Activated naive CD8-positive, alpha-beta T cell treated with anti-CD3 and anti-CD28 coated beads for 36 hours (primary cell): ENCODE data around the gene ZNF575. TPM values are rescaled to one million over a fixed set of nuclear protein-coding genes. Genes with fewer than 3 reads are reported as not detected.

Experiments used
- total RNA-seq, 2 experiments: library from RNA; stranded (reverse); gene quantifications; one replicate each; pipeline ENCODE4 v1.2.3, GENCODE V29; 2021

Gene ZNF575
- total RNA-seq, 2 experiments from 2014 or later: 2.0 to 2.2 TPM

Other genes starting within 250 kb of the ZNF575 start
- gene CD177, start 179.5 kb upstream of the ZNF575 start, total RNA-seq: not detected
- gene TEX101, start 118.3 kb upstream of the ZNF575 start, total RNA-seq: not detected
- 1 to 10 TPM; 5.2 to 5.3 TPM for gene LYPD3, start 67.6 kb upstream of the ZNF575 start, total RNA-seq
- 10 to 100 TPM; 12.7 to 13.1 TPM for gene PHLDB3, start 28.4 kb upstream of the ZNF575 start, total RNA-seq
- 10 to 100 TPM; 41.5 to 44.8 TPM for gene ETHE1, start 6.0 kb upstream of the ZNF575 start, total RNA-seq
- 10 to 100 TPM; 35.4 to 36.8 TPM for gene XRCC1, start 42.3 kb downstream of the ZNF575 start, total RNA-seq
- 10 to 100 TPM; 14.3 to 16.8 TPM for gene PINLYP, start 42.6 kb downstream of the ZNF575 start, total RNA-seq
- gene IRGQ, start 62.9 kb downstream of the ZNF575 start, total RNA-seq: 10 to 100 TPM; 19.8 to 24.6 TPM
- gene ZNF576, start 63.4 kb downstream of the ZNF575 start, total RNA-seq: 10 to 100 TPM; 11.7 to 14.9 TPM
- under 1 TPM; 0.54 to 0.60 TPM for gene SRRM5, start 78.9 kb downstream of the ZNF575 start, total RNA-seq
- gene ZNF428, start 86.4 kb downstream of the ZNF575 start, total RNA-seq: 10 to 100 TPM; 16.8 to 19.7 TPM
- under 1 TPM; 0.26 to 0.29 TPM for gene CADM4, start 106.7 kb downstream of the ZNF575 start, total RNA-seq
- gene PLAUR, start 137.0 kb downstream of the ZNF575 start, total RNA-seq: 1 to 10 TPM; 6.5 to 7.6 TPM
- gene IRGC, start 182.9 kb downstream of the ZNF575 start, total RNA-seq: not detected
- 10 to 100 TPM; 55.7 to 58.1 TPM for gene SMG9, start 221.8 kb downstream of the ZNF575 start, total RNA-seq
- 10 to 100 TPM; 38.9 to 41.5 TPM for gene KCNN4, start 247.8 kb downstream of the ZNF575 start, total RNA-seq